HG03060 (cell line): Measurements from ENCODE around the gene TAGLN.
A peak's percentile ranks its signal among the peaks of the same experiment; 100 is the strongest.

Experiments
- ATAC-seq: cut with Tn5 transposase; IDR thresholded peaks from one replicate; pipeline ENCODE4 v1.9.1; 2021; ENCODE audit warnings: low read depth, moderate number of reproducible peaks; ENCODE audit not compliant: unreplicated experiment

TAGLN gene

DNA sequence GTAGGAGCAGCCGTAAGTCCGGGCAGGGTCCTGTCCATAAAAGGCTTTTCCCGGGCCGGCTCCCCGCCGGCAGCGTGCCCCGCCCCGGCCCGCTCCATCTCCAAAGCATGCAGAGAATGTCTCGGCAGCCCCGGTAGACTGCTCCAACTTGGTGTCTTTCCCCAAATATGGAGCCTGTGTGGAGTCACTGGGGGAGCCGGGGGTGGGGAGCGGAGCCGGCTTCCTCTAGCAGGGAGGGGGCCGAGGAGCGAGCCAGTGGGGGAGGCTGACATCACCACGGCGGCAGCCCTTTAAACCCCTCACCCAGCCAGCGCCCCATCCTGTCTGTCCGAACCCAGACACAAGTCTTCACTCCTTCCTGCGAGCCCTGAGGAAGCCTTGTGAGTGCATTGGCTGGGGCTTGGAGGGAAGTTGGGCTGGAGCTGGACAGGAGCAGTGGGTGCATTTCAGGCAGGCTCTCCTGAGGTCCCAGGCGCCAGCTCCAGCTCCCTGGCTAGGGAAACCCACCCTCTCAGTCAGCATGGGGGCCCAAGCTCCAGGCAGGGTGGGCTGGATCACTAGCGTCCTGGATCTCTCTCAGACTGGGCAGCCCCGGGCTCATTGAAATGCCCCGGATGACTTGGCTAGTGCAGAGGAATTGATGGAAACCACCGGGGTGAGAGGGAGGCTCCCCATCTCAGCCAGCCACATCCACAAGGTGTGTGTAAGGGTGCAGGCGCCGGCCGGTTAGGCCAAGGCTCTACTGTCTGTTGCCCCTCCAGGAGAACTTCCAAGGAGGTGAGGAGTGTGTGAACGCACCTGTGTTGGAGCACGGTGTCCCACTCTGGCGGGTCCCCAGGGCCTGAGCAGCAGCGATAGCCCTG, at the start of gene TAGLN:
TAGLN (plus strand) TSS at position 318 of the 863 bp plus-strand sequence. CDS start 3,644 bp downstream, outside the sequence.
- ATAC-seq = no peak

DNA sequence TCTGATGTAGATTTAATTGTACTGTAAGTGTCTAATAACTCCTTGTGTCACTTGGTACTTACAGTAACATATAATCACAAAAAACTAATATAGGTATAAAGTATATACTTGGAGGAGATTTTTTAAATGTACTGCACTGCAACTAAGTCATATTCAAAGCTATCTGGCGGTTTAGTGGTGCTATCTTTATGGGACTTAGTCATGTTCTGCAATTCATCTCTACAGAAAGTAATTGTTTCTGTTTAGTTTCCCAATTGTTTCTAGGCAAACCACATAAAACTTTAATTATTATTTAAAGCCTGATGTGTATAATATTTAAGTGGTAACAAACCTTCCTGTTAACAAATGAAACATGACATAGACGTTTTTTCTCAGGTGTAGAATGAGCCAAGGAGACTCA, 47.1 kb upstream of the TAGLN start:
- no peak for ATAC-seq

GRCh38 chr11:117154468-117154867, 44.7 kb upstream of the TAGLN start:
- no peak for ATAC-seq

- ATAC-seq = no peak
These were observed 41.7 kb upstream of the TAGLN start for GRCh38 chr11:117157507-117157906.

GRCh38 chr11:117159892-117160291, 39.3 kb upstream of the TAGLN start:
- ATAC-seq = no peak

GRCh38 chr11:117160826-117161225, 38.3 kb upstream of the TAGLN start:
- ATAC-seq = no peak

- no peak for ATAC-seq
These were observed 32.7 kb upstream of the TAGLN start for GRCh38 chr11:117166491-117166890.

- ATAC-seq = no peak
These were observed 29.4 kb upstream of the TAGLN start for GRCh38 chr11:117169736-117170135.

DNA sequence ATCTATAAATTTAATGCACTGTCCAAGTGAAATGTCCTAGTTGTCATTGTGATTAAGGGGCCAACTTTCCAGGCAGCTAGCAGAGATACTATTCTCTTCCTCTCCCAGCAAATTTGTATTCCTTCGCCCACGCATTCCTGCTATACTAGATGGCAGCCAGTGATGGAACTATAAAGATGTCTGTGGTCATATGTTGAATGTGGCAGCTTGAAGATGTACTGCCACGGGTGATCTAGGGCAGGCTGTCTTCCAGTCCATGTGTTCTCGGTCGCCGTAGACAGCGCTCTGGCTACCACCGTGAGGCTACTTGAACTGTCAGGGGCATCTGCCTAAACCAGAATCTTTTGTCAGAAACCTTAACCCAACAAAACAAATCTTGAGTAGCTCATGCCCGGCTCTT, 29.0 kb upstream of the TAGLN start:
- no peak for ATAC-seq

- no peak for ATAC-seq
These were observed 28.2 kb upstream of the TAGLN start for GRCh38 chr11:117171007-117171403.

DNA sequence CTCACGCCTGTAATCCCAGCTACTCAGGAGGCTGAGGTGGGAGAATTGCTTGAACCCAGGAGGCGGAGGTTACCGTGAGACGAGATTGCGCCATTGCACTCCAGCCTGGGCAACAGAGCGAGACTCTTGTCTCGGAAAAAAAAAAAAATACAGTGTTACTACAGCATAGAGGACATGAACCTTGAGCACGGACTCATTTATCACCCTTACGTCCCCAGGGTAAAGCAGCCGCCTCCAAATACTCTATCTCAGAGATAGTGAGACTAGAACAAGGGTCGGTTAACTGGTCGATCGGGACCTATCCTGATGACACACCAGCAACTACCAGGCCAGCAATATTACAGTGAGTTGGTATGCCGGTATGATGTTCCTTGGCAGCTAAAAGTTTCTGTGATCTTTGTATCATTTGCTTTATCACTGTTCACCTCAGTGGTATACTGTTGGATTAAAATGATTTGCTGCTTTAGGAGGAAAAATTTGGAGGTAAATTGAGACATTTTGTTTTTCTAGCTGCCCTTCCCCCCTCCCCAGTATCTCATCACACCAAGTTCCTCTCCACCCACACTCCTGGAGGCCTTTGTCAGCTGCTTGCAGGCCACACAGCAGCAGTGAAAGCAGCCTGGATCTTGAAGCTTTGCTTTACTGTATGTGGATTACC, 27.6 kb upstream of the TAGLN start:
- no peak for ATAC-seq

DNA sequence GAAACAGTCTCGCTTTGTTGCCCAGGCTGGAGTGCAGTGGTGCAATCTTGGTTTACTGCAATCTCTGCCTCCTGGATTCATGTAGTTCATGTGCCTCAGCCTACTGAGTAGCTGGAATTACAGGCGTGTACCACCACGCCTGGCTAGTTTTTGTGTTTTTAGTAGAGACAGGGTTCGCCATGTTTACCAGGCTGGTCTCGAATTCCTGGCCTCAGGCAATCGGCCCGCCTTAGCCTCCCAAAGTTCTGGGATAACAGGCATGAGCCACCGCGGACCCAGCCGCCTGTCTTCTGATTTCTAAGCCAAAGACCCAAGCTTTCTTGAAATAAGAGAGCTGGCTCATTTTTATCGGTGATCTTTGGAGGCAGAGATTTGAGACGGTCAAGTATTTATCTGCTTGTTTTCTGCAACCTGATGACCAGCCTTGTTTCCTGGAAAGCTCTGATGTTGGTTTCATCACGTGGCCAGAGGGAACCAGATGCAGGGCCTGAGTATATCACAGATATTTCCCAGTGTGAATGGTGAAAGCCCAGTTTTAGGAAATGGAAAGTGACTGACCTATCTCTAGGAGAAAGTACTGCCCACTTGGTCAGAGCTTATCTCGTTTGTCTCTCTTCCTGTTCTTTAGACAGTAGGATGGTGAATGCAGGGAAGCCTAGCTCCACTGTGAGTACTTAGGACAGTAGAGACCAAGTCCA, 26.3 kb upstream of the TAGLN start:
- ATAC-seq = no peak

DNA sequence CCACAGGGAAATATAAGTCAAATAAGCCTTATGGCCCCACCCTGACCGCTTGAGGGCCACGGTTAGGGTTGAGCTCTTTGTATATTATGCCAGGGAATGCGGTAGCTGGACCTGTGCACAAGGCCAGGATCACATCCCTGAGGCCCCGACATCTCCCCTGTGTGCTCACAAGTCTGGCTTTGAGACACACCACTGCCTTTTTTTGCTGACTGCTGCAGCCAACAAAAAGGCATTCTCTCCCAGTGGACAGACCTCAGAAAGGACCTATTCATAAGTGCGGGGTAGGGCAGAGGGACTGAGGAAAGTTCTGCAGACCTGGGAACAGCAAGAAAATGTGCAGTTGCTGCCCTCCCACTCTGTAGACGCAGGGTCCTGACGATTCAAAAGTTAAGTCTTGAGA, 24.1 kb upstream of the TAGLN start:
- no peak for ATAC-seq

DNA sequence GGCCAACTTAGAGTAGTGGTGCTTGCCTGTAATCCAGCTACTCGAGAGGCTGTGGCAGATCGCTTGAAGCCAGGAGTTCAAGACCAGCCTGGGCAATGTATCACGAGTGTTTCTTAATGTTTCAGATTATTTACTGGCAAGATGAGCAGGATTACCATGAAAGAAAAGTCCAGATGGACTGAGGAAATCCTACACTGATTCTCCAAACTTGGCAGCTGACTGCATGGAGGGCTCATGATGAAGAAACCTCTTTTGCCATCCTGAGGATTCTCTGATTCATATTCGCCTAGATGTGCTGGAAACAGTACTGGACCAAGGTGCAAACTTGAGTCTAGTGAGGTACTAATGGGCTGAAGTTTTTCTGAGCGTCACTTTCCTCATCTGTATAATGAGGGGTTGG, 23.4 kb upstream of the TAGLN start:
- no peak for ATAC-seq

GRCh38 chr11:117176186-117176585, 23.0 kb upstream of the TAGLN start:
- no peak for ATAC-seq

DNA sequence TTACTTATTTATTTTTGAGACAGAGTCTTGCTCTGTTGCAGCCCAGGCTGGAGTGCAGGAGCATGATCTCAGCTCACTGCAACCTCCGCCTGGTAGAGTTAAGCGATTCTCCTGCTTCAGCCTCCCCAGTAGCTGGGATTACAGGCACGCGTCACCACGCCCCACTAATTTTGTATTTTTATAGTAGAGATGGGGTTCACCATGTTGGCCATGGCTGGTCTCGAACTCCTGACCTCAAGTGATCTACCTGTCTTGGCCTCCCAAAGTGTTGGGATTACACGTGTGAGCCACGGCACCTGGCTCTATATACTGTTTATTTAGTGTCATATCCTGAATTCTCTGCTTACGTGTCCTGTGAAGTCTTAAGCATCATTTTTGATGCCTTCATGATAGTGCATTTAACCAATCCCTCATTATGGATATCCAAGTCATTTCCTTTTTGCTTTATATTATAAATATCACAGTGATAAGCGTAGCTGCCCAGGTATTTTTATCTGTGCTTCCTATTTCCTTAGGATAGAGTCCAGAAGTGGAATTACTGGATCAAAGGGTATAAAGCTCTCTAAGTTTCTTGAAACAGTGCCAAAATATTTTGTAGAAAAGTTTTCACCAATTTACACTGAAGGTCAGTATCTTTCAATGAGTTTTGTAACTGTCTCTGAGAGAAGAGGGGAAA, 21.5 kb upstream of the TAGLN start:
- ATAC-seq = no peak

DNA sequence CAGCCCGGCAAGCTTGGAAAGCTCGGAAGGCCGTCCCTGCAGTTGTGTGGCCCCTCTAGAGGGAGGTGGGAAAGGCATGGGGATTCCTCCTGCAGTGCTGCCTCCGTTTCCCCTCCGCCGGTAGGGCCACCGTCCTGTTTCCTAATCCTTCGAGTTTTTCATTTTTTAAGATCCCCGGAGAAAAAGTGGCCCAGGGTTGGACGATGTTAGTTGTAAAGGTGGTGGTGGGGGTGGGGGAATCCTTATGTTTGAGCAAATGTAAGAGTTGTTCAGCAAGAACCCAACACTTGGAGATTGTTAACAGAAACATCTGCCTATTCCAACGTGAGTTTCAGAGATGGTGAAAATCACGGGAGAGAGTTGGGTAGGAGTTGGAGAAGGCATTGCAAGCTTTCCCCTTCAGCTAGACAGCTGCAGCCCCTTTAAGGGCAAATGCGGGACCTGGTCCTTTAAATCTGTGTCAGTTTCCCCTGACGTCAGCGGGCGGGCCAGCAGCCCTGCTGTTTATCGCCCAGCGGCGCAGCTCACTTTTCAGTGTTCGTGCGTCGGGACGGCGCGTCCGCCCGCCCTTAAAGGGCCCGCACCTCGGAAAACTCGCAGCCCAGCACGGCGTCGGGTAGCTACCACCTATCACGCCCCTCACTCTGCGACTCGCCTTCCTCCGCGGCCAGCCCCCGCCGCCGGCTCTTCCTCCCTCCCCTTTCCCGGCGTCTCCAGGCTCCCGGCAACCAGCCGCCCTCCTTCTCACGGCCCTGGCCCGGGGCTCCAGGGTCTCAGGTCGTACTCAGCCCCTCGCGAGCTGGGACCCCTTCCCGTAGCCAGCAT, 20.7 kb upstream of the TAGLN start, which contains the start of gene SIDT2:
SIDT2 (plus strand) TSS at position 534 of the 825 bp plus-strand sequence. CDS start 521 bp downstream, outside the sequence.
- peak; percentile 71 for ATAC-seq

DNA sequence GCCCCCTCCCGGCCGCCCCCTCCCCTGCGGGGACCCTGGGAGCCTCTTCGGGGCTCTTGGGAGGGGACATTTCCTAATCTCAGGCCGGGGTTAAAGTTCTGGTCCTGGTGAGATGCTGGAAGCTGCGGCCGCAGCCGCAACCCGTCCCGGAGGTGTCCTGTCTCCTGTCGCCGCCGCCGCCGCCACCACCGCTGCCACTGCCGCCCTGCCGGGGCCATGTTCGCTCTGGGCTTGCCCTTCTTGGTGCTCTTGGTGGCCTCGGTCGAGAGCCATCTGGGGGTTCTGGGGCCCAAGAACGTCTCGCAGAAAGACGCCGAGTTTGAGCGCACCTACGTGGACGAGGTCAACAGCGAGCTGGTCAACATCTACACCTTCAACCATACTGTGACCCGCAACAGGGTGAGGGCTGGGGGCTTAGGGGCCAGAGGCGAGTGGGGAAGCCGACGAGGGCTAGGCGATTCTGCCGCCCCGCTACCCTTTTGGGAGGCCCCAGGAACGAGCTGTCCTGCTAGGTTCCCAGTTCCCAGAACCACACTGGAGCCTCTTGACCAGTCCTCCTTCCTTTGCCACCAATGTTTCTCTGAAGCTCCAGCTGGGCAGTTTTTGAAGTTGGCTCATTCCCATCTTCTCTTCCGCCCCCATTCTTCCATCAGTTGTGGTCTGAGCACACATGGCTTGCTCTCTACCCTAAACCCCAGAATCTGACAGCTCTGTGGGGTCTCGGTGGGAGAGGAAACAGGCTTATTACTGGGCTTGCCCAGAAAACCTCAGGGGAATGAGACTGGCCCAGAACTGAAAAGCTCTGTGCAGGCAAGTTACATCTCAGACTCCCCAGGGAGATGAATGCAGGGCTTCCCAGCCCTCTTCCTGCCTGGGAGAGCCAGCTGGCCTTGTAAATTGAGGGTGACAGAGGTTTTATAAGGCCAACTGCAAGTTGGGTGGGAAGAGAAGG, 19.8 kb upstream of the TAGLN start:
- no peak for ATAC-seq

DNA sequence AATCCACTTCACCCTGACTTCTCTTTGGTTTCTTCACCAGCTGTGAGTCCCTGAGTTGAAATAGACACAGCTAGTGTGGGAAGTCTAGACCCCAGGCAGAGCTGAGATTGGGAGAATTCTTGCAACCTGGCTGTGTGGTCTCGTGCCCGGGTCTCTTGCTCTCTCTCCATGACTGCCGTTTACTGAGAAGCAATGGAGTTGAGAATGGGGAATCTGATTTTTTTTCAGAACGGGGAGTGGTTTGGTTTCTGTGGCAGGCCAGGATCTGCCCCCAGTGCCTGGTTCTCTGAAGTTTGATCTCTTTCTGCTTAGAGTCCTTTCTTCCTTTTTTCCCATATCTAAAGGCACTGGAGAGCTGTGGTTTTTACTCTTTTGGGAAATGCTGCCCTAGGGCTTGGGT, 19.1 kb upstream of the TAGLN start:
- ATAC-seq = no peak
